GM21825 (cell line): Measurements from ENCODE around the gene HLA-DOA.
A peak's percentile ranks its signal among the peaks of the same experiment; 100 is the strongest.

ENCODE experiments used
- ATAC-seq: cut with Tn5 transposase; IDR thresholded peaks from one replicate; pipeline ENCODE4 v1.9.1; 2021; ENCODE audit warnings: mild to moderate bottlenecking, moderate library complexity; ENCODE audit not compliant: unreplicated experiment

HLA-DOA gene

GRCh38 chr6:32980488-32981038 is 28.8 kb downstream of the HLA-DOA start:
- no peak for ATAC-seq

DNA sequence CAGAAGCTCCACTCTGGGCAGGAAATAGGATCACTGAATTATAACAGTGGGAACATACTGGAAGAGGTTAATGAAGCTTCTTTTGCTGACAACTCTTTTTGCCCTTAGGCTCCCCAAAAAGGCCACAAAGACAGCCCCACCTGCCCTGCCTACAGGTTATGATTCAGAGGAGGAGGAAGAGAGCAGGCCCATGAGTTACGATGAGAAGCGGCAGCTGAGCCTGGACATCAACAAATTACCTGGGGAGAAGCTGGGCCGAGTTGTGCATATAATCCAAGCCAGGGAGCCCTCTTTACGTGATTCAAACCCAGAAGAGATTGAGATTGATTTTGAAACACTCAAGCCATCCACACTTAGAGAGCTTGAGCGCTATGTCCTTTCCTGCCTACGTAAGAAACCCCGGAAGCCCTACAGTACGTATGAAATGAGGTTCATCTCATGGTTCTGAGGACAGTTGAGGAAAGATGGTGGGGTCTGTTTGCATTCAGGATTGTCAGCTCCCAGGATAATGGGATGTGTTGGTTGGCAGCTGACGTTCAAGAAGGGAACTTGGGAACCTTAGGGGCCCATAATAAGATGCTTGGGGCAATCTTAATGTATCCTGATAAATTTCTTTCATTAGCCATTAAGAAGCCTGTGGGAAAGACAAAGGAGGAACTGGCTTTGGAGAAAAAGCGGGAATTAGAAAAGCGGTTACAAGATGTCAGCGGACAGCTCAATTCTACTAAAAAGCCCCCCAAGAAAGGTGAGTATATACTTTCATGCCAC is 29.5 kb downstream of the HLA-DOA start:
- no peak for ATAC-seq

DNA sequence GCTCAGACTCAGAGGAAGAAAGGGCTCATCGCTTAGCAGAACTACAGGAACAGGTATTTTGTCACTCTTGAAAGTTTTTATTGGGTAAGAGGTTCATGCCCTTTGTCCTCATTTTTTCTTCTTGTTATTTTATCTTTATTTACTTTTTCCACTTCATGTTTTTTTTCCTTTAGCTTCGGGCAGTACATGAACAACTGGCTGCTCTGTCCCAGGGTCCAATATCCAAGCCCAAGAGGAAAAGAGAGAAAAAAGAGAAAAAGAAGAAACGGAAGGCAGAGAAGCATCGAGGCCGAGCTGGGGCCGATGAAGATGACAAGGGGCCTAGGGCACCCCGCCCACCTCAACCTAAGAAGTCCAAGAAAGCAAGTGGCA is 31.5 kb downstream of the HLA-DOA start:
- no peak for ATAC-seq

DNA sequence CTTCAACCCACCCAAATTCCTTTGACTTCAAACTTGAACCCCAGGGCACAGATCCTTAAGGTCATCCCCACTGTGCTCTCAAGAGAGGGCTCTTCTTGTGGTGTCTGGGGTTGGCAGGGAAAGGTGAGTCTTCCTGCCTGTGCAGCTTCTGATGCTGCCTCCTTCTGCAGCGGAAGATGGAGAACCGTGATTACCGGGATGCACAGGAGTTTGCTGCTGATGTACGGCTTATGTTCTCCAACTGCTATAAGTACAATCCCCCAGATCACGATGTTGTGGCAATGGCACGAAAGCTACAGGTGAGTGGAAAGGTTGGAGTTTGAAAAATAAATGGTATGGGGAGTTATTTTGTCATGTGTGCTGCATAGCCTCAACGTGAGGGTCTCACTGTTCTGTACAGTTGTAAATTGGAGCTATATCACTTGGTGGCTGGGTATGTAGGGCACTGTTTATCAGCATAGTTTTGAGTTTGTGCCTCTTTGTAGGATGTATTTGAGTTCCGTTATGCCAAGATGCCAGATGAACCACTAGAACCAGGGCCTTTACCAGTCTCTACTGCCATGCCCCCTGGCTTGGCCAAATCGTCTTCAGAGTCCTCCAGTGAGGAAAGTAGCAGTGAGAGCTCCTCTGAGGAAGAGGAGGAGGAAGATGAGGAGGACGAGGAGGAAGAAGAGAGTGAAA is 32.0 kb downstream of the HLA-DOA start:
- no peak for ATAC-seq

DNA sequence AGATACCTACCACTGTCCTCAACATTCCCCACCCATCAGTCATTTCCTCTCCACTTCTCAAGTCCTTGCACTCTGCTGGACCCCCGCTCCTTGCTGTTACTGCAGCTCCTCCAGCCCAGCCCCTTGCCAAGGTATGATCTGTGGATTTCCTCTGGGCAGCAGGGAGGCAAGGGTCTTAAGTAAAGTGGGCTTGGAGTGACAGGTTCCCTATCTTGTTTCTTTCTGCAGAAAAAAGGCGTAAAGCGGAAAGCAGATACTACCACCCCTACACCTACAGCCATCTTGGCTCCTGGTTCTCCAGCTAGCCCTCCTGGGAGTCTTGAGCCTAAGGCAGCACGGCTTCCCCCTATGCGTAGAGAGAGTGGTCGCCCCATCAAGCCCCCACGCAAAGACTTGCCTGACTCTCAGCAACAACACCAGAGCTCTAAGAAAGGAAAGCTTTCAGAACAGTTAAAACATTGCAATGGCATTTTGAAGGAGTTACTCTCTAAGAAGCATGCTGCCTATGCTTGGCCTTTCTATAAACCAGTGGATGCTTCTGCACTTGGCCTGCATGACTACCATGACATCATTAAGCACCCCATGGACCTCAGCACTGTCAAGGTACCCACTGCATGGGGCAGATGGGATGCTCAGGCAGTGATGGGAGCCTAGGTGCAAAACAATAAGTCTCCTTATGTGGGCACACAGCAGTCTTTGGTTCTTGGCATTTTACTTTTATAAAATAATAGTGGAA is 32.9 kb downstream of the HLA-DOA start:
- ATAC-seq: no peak

- ATAC-seq: no peak
Measured at GRCh38 chr6:32975886-32976285, 33.5 kb downstream of the HLA-DOA start.

GRCh38 chr6:32974541-32975308 is 34.7 kb downstream of the HLA-DOA start:
- ATAC-seq: no peak

DNA sequence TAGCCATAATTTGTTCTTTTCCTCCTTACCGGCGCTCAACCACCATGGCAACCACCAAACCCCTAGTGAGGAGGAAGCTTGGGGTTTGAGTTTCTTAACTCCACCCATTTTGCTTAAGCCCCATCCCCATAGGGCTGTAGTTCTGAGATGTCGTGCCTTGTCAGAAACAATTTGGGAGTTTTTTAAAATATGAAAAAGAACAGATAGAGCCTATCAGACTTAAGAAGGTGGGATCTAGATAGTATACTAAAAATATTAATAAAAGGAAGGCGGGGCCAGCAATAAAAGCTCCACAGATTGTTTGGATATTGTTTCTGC is 35.4 kb downstream of the HLA-DOA start:
- no peak for ATAC-seq

- ATAC-seq: no peak
Measured at GRCh38 chr6:32973144-32974015, 36.0 kb downstream of the HLA-DOA start.

DNA sequence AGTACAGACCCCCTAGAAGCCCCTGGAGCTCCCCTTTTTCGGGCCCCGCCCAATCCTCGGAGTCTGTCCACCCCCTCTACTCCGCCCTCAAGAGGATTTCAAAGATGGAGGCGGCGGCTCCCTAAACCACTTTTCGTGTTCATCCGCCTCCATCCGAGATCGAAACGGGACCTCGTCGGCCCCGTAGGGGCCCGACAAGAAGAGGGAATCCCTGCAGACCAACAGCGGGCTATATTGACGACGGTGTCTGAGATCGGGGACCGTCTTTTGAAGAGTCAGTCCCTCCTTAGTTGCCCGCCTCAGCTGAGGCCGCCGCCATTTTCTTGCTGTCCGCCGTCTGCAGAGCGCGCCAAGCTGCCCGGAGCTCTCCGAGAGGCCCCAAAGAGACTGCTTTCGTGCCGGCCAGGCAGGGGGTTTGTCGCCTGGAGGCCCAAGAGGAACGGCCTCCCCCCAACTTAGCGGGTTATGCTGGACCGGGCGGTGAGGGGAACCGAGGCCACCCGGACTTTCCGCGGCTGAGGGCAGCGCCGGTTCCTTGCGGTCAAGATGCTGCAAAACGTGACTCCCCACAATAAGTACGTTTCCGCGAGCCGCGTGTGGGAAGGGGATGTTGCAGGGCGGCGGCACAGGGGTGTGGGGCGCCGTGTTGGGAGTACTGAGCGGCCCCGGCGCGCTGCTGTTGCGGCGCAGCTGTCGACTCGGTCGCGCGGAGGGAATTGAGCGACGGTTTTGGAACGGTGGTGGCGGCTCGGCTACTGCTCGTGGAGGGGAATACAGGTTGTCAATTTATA is 36.8 kb downstream of the HLA-DOA start:
- no peak for ATAC-seq

DNA sequence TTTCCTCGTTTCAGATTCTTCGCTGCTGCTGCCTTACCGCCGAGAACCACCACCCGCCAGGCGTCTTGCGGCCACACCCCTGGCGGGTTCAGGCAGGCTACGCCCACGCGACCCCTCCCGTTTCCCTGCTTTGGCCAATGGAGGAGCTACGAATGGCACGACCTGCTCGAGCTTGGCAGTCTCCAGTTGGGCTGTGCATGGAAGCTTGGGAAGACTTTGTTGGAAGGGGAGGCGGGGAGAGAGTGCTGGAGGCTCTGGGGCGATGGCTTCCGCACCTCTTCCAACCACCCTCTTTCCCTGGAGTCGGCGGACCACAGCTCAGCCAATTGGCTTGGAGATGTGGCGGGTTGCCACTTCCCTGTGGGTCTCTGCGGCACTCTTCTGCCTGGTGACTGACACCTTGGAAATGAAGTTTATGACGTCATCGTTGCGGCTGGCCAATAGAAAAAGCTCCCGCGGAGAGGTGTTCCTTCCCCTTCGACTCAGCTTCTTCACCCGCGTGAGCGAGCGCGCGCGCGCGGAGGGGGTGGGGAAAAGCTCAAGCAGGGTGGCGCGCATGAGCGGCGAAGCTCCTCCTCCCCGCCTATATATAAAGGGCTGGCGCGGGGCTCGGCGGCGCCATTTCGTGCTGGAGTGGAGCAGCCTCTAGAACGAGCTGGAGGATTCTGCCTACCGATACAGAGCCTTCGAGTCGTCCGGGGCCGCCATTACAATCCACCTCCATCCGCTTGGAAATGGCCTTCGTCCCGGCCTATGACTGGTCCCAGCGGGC is 37.6 kb downstream of the HLA-DOA start:
- peak; percentile 32 for ATAC-seq

GRCh38 chr6:32971242-32971580 is 38.2 kb downstream of the HLA-DOA start:
- ATAC-seq: no peak

DNA sequence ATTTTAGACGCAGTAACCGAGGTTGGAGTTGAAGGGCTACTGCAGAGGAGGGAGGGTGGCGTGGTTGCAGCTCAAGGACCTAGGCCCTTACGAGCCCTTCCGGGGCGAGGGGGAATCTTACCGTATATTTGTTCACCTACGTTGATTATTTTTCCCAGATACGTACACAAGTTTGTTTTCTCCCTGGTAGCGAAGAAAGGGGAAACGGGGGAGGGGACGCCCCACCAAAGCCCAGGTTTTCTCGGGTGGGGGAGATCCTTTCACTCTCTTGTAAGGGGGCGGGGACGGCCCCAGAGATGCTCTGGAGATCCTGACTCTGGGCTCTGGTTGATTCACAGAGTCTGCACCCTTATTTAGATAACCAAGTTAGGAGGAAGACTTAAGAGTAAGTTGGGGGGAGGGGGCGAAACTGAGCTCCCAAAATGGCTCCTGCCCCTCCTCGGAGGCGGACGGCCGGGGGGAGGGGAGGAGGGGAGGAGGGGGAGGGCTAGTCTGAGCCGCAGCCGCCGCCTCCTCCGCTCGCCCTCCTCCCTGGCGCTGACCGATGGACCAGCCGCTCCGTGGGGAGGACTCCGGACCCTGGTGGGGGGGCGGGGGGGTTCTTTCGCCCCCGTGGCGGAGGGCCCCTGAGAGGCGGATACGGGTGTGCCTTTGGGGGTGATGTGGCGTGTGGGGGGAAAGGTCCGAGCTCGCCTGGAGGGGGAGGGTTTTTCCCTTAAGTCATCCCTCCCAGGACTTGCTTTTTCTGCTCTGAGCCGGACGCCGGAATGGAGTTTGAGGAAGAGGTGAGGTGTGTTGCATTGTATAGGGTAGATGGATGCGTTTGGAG is 38.8 kb downstream of the HLA-DOA start:
- no peak for ATAC-seq

DNA sequence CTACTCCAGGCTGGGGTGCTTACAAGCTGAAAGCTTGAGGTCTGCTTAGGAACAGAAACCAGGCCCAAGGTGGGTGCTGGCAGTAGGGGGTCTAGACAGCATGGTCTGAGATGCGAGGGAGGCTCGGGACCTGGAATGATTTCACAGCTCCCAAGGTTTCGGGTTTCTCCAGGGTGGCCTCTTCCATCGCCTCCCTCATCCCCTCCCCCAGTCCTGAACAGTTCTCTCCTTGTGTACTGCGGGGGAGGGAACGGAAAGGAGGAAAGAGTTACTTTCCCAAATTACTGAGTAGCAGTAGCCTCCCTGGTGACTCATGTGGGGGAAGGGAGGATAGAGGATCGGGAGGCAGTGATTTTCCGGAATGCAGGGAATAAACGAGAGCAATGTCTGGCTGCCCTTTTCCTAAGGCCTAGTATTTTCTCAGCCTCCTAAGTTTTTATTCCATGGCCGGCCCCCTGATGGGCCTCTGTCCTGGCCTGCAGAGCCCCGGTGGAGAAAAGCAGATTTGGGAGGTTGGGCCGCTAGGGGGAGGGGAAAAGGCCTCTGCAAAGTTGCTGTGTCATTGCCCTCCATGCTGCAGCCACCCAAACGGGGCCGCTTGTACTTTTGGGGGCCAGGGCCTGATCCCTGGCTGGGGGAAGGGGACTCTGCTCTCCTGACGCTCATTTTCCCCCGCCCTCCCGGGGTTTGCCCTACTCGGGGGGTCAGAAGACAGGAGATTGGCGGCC is 39.5 kb downstream of the HLA-DOA start:
- no peak for ATAC-seq

DNA sequence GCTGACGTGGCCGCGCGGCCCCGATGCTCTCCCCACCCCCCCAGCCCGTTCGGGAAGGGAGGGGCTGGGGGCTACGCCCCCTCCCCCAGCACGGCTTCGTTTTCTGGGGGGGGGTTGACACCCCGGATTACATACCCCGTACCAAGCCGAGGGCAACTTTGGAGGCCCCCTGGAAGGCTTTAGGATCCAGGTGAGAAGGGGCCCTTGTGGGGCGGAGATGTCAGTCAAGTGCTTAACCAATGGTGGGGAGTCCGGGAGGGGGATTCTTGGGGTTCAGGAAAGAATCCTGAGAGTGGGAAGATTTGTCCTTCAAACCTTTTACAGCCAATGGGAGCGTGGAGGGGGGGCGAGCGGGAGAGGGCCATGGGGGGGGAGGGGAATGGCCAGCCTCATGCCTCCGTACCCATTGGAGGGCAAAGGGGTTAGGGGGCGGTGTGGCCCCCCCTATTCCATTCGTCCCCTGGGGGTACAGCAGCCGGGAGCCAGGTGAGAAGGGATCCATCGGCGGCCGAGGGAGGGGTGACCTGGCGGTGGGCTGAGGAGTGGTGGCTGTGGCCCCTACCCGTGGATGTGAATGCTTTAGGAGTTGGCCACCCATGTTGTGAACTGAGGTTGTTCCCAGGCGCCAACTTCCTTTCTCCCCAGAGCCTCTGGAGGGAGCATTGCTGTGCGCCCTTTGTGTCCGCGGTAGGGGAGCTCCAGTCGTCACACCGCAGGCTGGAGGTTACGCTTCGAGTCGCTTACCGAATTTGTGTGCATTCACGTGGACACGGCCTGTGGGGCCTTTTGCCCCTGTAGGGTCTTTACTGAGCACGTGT is 40.3 kb downstream of the HLA-DOA start:
- no peak for ATAC-seq
